Activated CD4-positive, alpha-beta T cell treated with anti-CD3 and anti-CD28 coated beads, Interleukin-2, amount 10 ng/mL, durations not matched to agents 7 days and 5 days (primary cell): ENCODE measurements around the gene MYO1E. TPM values are rescaled to one million over a fixed set of nuclear protein-coding genes. Genes with fewer than 3 reads are reported as not detected.
A peak's percentile ranks its signal among the peaks of the same experiment; 100 is the strongest.
"Not testable (repeated sequence)": the region's sequence is repeated elsewhere in the genome, so short reads cannot be mapped to it uniquely, and the experiment has no call there.

ENCODE experiments used
- CTCF ChIA-PET: fragments of 350-600 bp; sonication (Branson Sonifier 250); formaldehyde crosslinking; loops from one replicate; lab custom pipeline; 2021; ENCODE audit warnings: antibody characterized with exemption; lab: Charles Lee
- POLR2A ChIA-PET: fragments of 350-600 bp; sonication (Branson Sonifier 250); formaldehyde crosslinking; loops from one replicate; lab custom pipeline; 2021; ENCODE audit warnings: antibody characterized with exemption; lab: Charles Lee
- DNase-seq: peaks from one replicate; pipeline ENCODE4 v3.0.0-alpha.2; 2020
- H3K27ac Mint-ChIP-seq: one replicate; pipeline ENCODE4 v1.8.0; 2021; ENCODE audit warnings: mild to moderate bottlenecking, moderate library complexity, mixed read lengths
- H3K27me3 Mint-ChIP-seq: one replicate; pipeline ENCODE4 v1.8.0; 2021; ENCODE audit warnings: mixed read lengths
- H3K36me3 Mint-ChIP-seq: one replicate; pipeline ENCODE4 v1.8.0; 2021; ENCODE audit warnings: low read depth, mixed read lengths
- H3K4me1 Mint-ChIP-seq: one replicate; pipeline ENCODE4 v1.8.0; 2021; ENCODE audit warnings: mixed read lengths
- H3K4me3 Mint-ChIP-seq: one replicate; pipeline ENCODE4 v1.8.0; 2021; ENCODE audit warnings: mild to moderate bottlenecking, moderate library complexity, mixed read lengths
- H3K9me3 Mint-ChIP-seq: one replicate; pipeline ENCODE4 v1.8.0; 2021; ENCODE audit warnings: mixed read lengths
- total RNA-seq, 2 experiments: library from RNA; stranded (reverse); gene quantifications; one replicate each; pipeline ENCODE4 v1.2.3, GENCODE V29; 2021

Gene MYO1E
- total RNA-seq, 2 experiments from 2014 or later, result 12.9 to 14.0 TPM

DNA sequence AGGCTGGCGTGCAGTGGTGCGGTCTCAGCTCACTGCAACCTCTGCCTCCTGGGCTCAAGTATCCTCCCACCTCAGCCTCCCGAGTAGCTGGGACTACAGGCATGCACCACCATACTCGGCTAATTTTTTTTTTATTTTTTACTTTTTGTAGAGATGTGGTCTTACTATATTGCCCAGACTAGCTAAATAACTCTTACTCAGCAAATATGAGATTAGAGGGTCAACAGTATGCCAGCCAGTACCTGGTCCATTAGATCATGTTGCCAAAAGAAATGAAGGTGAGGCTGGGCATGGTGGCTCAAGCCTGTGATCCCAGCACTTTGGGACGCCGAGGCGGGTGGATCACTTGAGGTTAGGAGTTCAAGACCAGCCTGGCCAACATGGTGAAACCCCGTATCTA, 210.6 kb downstream of the MYO1E start:
- H3K9me3 Mint-ChIP-seq, H3K4me3 Mint-ChIP-seq, H3K36me3 Mint-ChIP-seq, POLR2A ChIA-PET, H3K27ac Mint-ChIP-seq, DNase-seq, H3K27me3 Mint-ChIP-seq: not testable (repeated sequence)
- H3K4me1 Mint-ChIP-seq, result peaks cover 17% of the 10 kb centered on the region
- CTCF ChIA-PET, result interaction anchor here (0.7 to 0.9 kb wide), 2 partner anchors 10 to 185 kb away, joined by 3 to 4 read pairs; no protein-coding TSS in a partner anchor

DNA sequence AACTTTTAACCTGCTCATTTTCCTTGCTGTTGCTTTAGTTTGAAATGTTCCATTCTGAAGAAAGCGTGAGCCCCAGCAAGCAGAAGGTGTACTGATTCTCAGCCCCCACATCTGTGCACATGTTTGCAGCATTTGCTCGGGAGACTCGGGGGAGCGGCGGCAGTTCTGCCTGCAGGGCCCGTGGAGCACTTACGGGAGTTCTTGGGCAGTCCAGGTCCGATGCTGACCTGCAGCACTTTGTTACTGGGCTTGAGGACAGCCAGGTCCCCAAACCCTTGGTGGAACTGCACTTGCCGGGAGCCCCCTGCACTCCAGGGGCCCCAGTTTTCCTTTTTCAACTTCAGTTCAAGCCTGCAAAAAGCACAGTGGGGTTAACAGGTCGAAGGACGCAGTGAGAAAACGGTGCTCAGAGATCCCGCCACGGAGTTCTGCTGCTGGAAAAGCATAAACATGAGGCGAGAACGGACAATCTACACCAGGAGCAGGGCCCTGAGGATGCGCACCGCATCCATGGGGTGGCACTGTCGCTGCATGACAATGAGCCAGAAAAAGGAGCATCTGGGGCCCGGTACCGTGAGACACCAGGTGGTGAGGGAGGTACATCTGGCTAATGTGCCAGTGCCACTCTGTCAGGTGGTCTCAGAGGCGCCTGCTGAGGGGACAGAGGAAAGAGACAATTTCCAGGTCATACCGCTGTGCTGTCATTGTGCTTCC, 211.6 kb downstream of the MYO1E start:
- H3K27ac Mint-ChIP-seq, result no peak overlapping the region
- POLR2A ChIA-PET, result no interaction called here

DNA sequence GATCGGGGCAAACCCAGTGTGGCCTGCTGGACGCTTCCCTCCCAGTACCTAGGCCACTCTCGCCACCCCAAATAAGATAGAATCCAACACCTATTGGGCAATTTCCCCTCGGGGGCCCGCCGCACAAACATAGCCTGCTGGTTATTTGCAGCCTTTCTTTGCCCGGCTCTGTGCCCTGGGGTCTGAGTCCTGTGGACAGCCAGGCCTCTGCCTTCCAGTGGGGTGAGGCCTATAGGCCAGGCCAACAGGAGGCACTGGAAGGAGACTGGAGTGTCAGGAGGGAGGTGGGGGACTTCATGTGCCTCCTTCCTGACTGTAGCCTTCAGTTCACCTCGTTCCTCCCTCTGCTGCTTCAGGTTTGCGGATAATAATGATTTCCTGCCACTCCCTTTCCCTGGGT, 213.5 kb downstream of the MYO1E start:
- H3K27ac Mint-ChIP-seq, result no peak overlapping the region
- ChIA-PET CTCF (no interaction called here), POLR2A (no interaction called here)
- DNase-seq, result no peak
- H3K27me3 Mint-ChIP-seq, result no peaks in the 10 kb centered on the region
- H3K36me3 Mint-ChIP-seq, result no peaks in the 10 kb centered on the region
- H3K4me3 Mint-ChIP-seq, result no peak overlapping the region
- H3K4me1 Mint-ChIP-seq, result no peaks in the 10 kb centered on the region
- H3K9me3 Mint-ChIP-seq, result no peaks in the 10 kb centered on the region

More for the DNA sequence above, 211.6 kb downstream of the MYO1E start:
- H3K4me1 Mint-ChIP-seq, result peaks cover 12% of the 10 kb centered on the region
- H3K9me3 Mint-ChIP-seq, result peaks cover 3% of the 10 kb centered on the region
- CTCF ChIA-PET, result interaction anchor here (0.9 kb wide), 1 partner anchor 32 kb away, joined by 3 read pairs; no protein-coding TSS in a partner anchor
- peak; percentile 46 for DNase-seq
- peaks cover 3% of the 10 kb centered on the region for H3K36me3 Mint-ChIP-seq
- H3K27me3 Mint-ChIP-seq, result no peaks in the 10 kb centered on the region
- no peak overlapping the region for H3K4me3 Mint-ChIP-seq

DNA sequence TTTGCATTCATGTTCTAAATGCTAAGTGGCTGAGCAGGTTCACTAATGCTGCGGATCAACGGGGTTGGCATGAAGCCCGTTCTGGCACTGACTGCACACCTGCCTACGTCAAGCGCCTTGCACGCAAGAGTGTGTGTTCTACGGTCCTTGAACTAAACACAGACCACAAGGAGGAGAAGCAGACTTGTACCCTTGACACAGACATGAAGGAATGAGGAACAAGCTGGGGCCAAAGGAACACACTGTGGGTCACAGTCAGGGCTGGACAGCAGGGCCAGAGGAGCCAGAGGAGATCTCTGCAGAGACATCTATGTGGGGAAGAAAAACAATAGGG, 214.0 kb downstream of the MYO1E start:
- Mint-ChIP-seq H3K4me3 (no peak overlapping the region), H3K9me3 (no peaks in the 10 kb centered on the region), H3K36me3 (no peaks in the 10 kb centered on the region), H3K27ac (no peak overlapping the region), H3K4me1 (no peaks in the 10 kb centered on the region), H3K27me3 (no peaks in the 10 kb centered on the region)
- POLR2A ChIA-PET, result no interaction called here
- CTCF ChIA-PET, result interaction anchor here (1.5 kb wide), 1 partner anchor 255 kb away, joined by 3 read pairs; no protein-coding TSS in a partner anchor
- no peak for DNase-seq

GRCh38 chr15:59157840-59158700, 214.6 kb downstream of the MYO1E start:
- no peaks in the 10 kb centered on the region for H3K9me3 Mint-ChIP-seq
- ChIA-PET CTCF (interaction anchor here (1.0 to 1.5 kb wide), 2 partner anchors 9 to 255 kb away, joined by 3 read pairs; no protein-coding TSS in a partner anchor), POLR2A (no interaction called here)
- H3K4me3 Mint-ChIP-seq, result no peak overlapping the region
- H3K27me3 Mint-ChIP-seq, result no peaks in the 10 kb centered on the region
- no peaks in the 10 kb centered on the region for H3K36me3 Mint-ChIP-seq
- no peaks in the 10 kb centered on the region for H3K4me1 Mint-ChIP-seq
- H3K27ac Mint-ChIP-seq, result no peak overlapping the region
- DNase-seq, result no peak

- Mint-ChIP-seq H3K36me3 (no peaks in the 10 kb centered on the region), H3K27me3 (no peaks in the 10 kb centered on the region), H3K27ac (no peak overlapping the region), H3K4me1 (no peaks in the 10 kb centered on the region), H3K4me3 (no peak overlapping the region), H3K9me3 (no peaks in the 10 kb centered on the region)
- ChIA-PET POLR2A (no interaction called here), CTCF (interaction anchor here (0.6 to 1.5 kb wide), 3 partner anchors 8 to 256 kb away, joined by 3 read pairs; no protein-coding TSS in a partner anchor)
- no peak for DNase-seq
Observed at GRCh38 chr15:59157396-59157795, 215.3 kb downstream of the MYO1E start.

- ChIA-PET POLR2A (no interaction called here), CTCF (no interaction called here)
- Mint-ChIP-seq H3K9me3 (no peaks in the 10 kb centered on the region), H3K27me3 (no peaks in the 10 kb centered on the region), H3K27ac (no peak overlapping the region), H3K4me1 (no peaks in the 10 kb centered on the region), H3K36me3 (no peaks in the 10 kb centered on the region), H3K4me3 (no peak overlapping the region)
- DNase-seq, result no peak
Observed at GRCh38 chr15:59155431-59155830, 217.2 kb downstream of the MYO1E start.

- CTCF ChIA-PET, result interaction anchor here (0.6 kb wide), 1 partner anchor 81 kb away, joined by 4 read pairs; no protein-coding TSS in a partner anchor
- peaks cover 2% of the 10 kb centered on the region for H3K36me3 Mint-ChIP-seq
- H3K27me3 Mint-ChIP-seq, result no peaks in the 10 kb centered on the region
- POLR2A ChIA-PET, result no interaction called here
- H3K9me3 Mint-ChIP-seq, result no peaks in the 10 kb centered on the region
- no peak for DNase-seq
- H3K4me3 Mint-ChIP-seq, result no peak overlapping the region
- H3K4me1 Mint-ChIP-seq, result no peaks in the 10 kb centered on the region
- no peak overlapping the region for H3K27ac Mint-ChIP-seq
Observed at GRCh38 chr15:59154243-59154642, 218.4 kb downstream of the MYO1E start.

DNA sequence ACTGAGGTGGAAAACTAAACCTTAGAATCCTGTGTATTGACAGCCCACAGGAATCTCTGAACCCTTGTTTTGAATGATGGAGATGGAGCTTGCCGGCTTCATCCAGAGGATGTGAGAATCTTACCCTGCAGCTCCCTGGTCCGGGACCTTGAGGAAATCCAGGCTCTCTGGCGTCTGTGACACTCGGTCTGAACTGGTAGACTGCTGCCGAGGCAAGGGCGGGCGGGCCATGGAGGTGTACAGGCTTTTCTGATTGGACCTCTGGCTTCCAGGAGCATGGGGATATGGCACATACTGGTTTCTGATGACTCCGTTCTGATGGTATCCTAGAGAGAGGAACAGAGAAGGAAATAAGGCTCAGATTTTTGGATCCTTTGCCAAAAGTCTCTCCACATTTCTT, 219.2 kb downstream of the MYO1E start:
- Mint-ChIP-seq H3K4me3 (no peak overlapping the region), H3K36me3 (peaks cover 2% of the 10 kb centered on the region), H3K27me3 (no peaks in the 10 kb centered on the region), H3K27ac (no peak overlapping the region), H3K4me1 (no peaks in the 10 kb centered on the region), H3K9me3 (no peaks in the 10 kb centered on the region)
- ChIA-PET POLR2A (no interaction called here), CTCF (interaction anchor here (0.5 to 0.6 kb wide), 2 partner anchors 80 to 114 kb away, joined by 3 to 4 read pairs; no protein-coding TSS in a partner anchor)
- DNase-seq, result no peak

DNA sequence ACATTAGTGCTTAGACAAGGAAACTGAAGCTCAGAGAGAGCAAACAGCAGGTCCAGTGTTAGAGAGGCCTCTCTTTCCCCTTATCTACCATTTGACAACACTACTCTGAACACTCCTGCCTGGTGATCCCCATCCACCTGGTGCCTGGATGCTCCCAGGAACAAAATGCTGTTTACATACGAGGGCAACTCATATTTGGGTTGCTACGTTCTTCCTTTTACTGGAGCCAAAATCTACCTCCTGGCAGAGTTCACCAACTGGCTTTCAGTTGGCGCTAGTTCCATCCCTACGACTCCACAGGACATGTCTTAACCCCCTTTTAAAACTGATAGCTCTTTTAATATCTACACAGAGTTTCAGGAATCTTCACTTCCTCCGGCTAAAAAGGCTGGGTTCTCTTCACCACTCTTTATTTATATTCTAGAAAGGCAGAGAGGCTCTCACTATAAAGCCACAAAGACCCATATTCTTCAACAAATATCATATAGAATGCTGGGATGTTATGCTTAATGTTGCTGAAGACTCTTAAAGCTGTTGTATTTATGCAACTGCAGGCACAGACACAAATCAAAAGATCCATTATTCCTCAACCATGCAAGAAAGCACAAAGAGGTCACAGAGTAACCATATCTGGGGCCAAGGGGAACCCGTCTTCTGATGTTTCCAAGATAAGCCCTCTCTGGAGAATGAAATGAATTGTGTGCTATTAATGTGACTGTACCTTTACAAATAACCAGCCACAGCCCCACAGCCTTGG, 219.8 kb downstream of the MYO1E start:
- H3K4me3 Mint-ChIP-seq, result no peak overlapping the region
- ChIA-PET POLR2A (no interaction called here), CTCF (interaction anchor here (0.5 to 1.1 kb wide), 4 partner anchors 9 to 113 kb away, joined by 3 to 4 read pairs (median 4); no protein-coding TSS in a partner anchor)
- no peak for DNase-seq
- H3K4me1 Mint-ChIP-seq, result no peaks in the 10 kb centered on the region
- H3K27me3 Mint-ChIP-seq, result no peaks in the 10 kb centered on the region
- peaks cover 2% of the 10 kb centered on the region for H3K36me3 Mint-ChIP-seq
- no peak overlapping the region for H3K27ac Mint-ChIP-seq
- H3K9me3 Mint-ChIP-seq, result no peaks in the 10 kb centered on the region

GRCh38 chr15:59150185-59150584, 222.5 kb downstream of the MYO1E start:
- no peaks in the 10 kb centered on the region for H3K4me1 Mint-ChIP-seq
- no peak for DNase-seq
- peaks cover 2% of the 10 kb centered on the region for H3K36me3 Mint-ChIP-seq
- no peaks in the 10 kb centered on the region for H3K9me3 Mint-ChIP-seq
- ChIA-PET CTCF (interaction anchor here (1.1 kb wide), 1 partner anchor 328 kb away, joined by 3 read pairs; no protein-coding TSS in a partner anchor), POLR2A (no interaction called here)
- H3K27me3 Mint-ChIP-seq, result no peaks in the 10 kb centered on the region
- H3K27ac Mint-ChIP-seq, result no peak overlapping the region
- H3K4me3 Mint-ChIP-seq, result no peak overlapping the region

GRCh38 chr15:59148153-59148833, 224.4 kb downstream of the MYO1E start:
- CTCF ChIA-PET, result no interaction called here
- H3K27me3 Mint-ChIP-seq, result no peaks in the 10 kb centered on the region
- no peak for DNase-seq
- H3K27ac Mint-ChIP-seq, result no peak overlapping the region
- H3K4me1 Mint-ChIP-seq, result no peaks in the 10 kb centered on the region
- POLR2A ChIA-PET, result no interaction called here
- H3K4me3 Mint-ChIP-seq, result no peak overlapping the region
- H3K36me3 Mint-ChIP-seq, result peaks cover 3% of the 10 kb centered on the region
- H3K9me3 Mint-ChIP-seq, result no peaks in the 10 kb centered on the region
